IMR-90 (cell line): ENCODE data around the gene CWC27. TPM values are rescaled to one million over a fixed set of nuclear protein-coding genes. Genes with fewer than 3 reads are reported as not detected.

Experiments
- ATAC-seq: fragments of 200-7000 bp; cut with Tn5 transposase; 2 replicates; pipeline ENCODE4 v1.9.1; 2020; ENCODE audit warnings: low read depth, mild to moderate bottlenecking, moderate library complexity
- BruUV-seq: library from RNA; stranded (reverse); fragments of 400-500 nt; replicated peaks from 2 replicates; lab custom pipeline; 2021; lab: Mats Ljungman, UMichigan
- CTCF ChIA-PET: fragments of 300-600 bp; formaldehyde crosslinking; extraction: SDS; loops from one replicate; lab custom pipeline; 2021; ENCODE audit warnings: antibody characterized with exemption; lab: Yijun Ruan, JAX
- POLR2A ChIA-PET: fragments of 300-600 bp; sonication (Branson Sonifier 250); formaldehyde crosslinking; loops from one replicate; lab custom pipeline; 2022; ENCODE audit warnings: antibody characterized with exemption; ENCODE audit not compliant: unreplicated experiment; lab: Charles Lee
- DNase-seq: peaks from one replicate; pipeline ENCODE4 v3.0.0; 2013
- H2AFZ ChIP-seq: replicated peaks from 2 replicates; pipeline ENCODE3; 2013; ENCODE audit warnings: low read length, mild to moderate bottlenecking; ENCODE audit not compliant: poor library complexity
- H2AK5ac ChIP-seq: 2 replicates; pipeline ENCODE4 v1.6.1; 2013; ENCODE audit warnings: low read depth, low read length, inconsistent platforms
- H2AK9ac ChIP-seq: replicated peaks from 2 replicates; pipeline ENCODE3; 2013; ENCODE audit warnings: mild to moderate bottlenecking, low read depth, low read length, moderate library complexity; ENCODE audit not compliant: poor library complexity
- H2BK120ac ChIP-seq: 2 replicates; pipeline ENCODE4 v1.6.1; 2013; ENCODE audit warnings: low read depth, low read length, inconsistent platforms
- H2BK15ac ChIP-seq: 3 replicates; pipeline ENCODE4 v1.6.1; 2013; ENCODE audit warnings: low read depth, low read length, inconsistent platforms
- H2BK20ac ChIP-seq: 2 replicates; pipeline ENCODE4 v1.6.1; 2013; ENCODE audit warnings: low read depth, mild to moderate bottlenecking, inconsistent platforms, low read length, moderate library complexity
- H2BK5ac ChIP-seq: 2 replicates; pipeline ENCODE4 v1.6.1; 2013; ENCODE audit warnings: mild to moderate bottlenecking, low read depth, low read length, inconsistent platforms; ENCODE audit not compliant: poor library complexity, severe bottlenecking
- H3K14ac ChIP-seq: replicated peaks from 2 replicates; pipeline ENCODE4 v1.6.1; 2013; ENCODE audit warnings: low read depth, low read length, inconsistent platforms
- H3K18ac ChIP-seq: 2 replicates; pipeline ENCODE4 v1.6.1; 2013; ENCODE audit warnings: low read depth, low read length, control low read depth
- H3K23ac ChIP-seq: 2 replicates; pipeline ENCODE4 v1.6.1; 2013; ENCODE audit warnings: low read depth, low read length, inconsistent platforms
- H3K27ac ChIP-seq: 2 replicates; pipeline ENCODE4 v1.5.1; 2013; ENCODE audit warnings: mild to moderate bottlenecking, control low read depth, low read length; ENCODE audit not compliant: insufficient read depth
- H3K27me3 ChIP-seq: 2 replicates; pipeline ENCODE4 v1.6.1; 2013; ENCODE audit warnings: low read length; ENCODE audit not compliant: control insufficient read depth, insufficient read depth
- H3K36me3 ChIP-seq: 2 replicates; pipeline ENCODE4 v1.6.1; 2013; ENCODE audit warnings: low read length, mixed read lengths; ENCODE audit not compliant: control insufficient read depth, insufficient read depth
- H3K4ac ChIP-seq: 2 replicates; pipeline ENCODE4 v1.6.1; 2013; ENCODE audit warnings: low read depth, low read length, inconsistent platforms
- H3K4me1 ChIP-seq: 2 replicates; pipeline ENCODE4 v1.6.1; 2013; ENCODE audit warnings: low read length, mixed read lengths; ENCODE audit not compliant: control insufficient read depth, insufficient read depth
- H3K4me2 ChIP-seq: 2 replicates; pipeline ENCODE4 v1.6.1; 2013; ENCODE audit warnings: low read depth, mild to moderate bottlenecking, control low read depth, low read length, moderate library complexity
- H3K4me3 ChIP-seq: 2 replicates; pipeline ENCODE4 v1.5.1; 2013; ENCODE audit warnings: low read depth, mild to moderate bottlenecking, control low read depth, low read length, moderate library complexity; ENCODE audit not compliant: insufficient read depth
- H3K56ac ChIP-seq: 2 replicates; pipeline ENCODE4 v1.6.1; 2013; ENCODE audit warnings: low read length, inconsistent platforms; ENCODE audit not compliant: insufficient read depth; ENCODE audit errors: extremely low read depth
- H3K79me1 ChIP-seq, 2 experiments: 2 replicates each; pipeline ENCODE4 v1.6.1; 2013; ENCODE audit warnings: low read length in 2 of 2, inconsistent platforms in 1 of 2, low read depth in 1 of 2
- H3K9ac ChIP-seq: 2 replicates; pipeline ENCODE4 v1.6.1; 2013; ENCODE audit warnings: low read depth, low read length, control low read depth
- H3K9me1 ChIP-seq: 2 replicates; pipeline ENCODE4 v1.6.1; 2013; ENCODE audit warnings: low read length, inconsistent platforms; ENCODE audit not compliant: insufficient read depth
- H3K9me3 ChIP-seq: 2 replicates; pipeline ENCODE4 v1.6.1; 2013; ENCODE audit warnings: low read length; ENCODE audit not compliant: control insufficient read depth, insufficient read depth
- H4K20me1 ChIP-seq: 2 replicates; pipeline ENCODE4 v1.6.1; 2013; ENCODE audit warnings: low read length, inconsistent platforms; ENCODE audit not compliant: insufficient read depth
- H4K5ac ChIP-seq: 2 replicates; pipeline ENCODE4 v1.6.1; 2013; ENCODE audit warnings: mild to moderate bottlenecking, low read depth, low read length, control low read depth
- H4K8ac ChIP-seq, 2 experiments: 2 replicates each; pipeline ENCODE4 v1.6.1; 2013; ENCODE audit warnings: low read depth in 2 of 2, low read length in 2 of 2, control low read depth in 1 of 2, inconsistent platforms in 1 of 2
- H4K91ac ChIP-seq: 2 replicates; pipeline ENCODE4 v1.6.1; 2013; ENCODE audit warnings: low read depth, low read length, inconsistent platforms; ENCODE audit not compliant: insufficient read depth
- CHD1 ChIP-seq: IDR thresholded peaks from 2 replicates; pipeline ENCODE4 v1.6.1; 2012; ENCODE audit warnings: low read depth, low read length, improper control_type of control experiment
- MAFK ChIP-seq: IDR thresholded peaks from 2 replicates; pipeline ENCODE4 v1.6.1; 2012; ENCODE audit warnings: low read depth, low read length, improper control_type of control experiment
- MXI1 ChIP-seq: IDR thresholded peaks from 2 replicates; pipeline ENCODE4 v1.6.1; 2012; ENCODE audit warnings: low read depth, mild to moderate bottlenecking, low read length, moderate library complexity, borderline replicate concordance
- RCOR1 ChIP-seq: IDR thresholded peaks from 2 replicates; pipeline ENCODE4 v1.6.1; 2012; ENCODE audit warnings: mild to moderate bottlenecking, low read length, improper control_type of control experiment; ENCODE audit not compliant: insufficient replicate concordance
- RFX5 ChIP-seq: IDR thresholded peaks from 2 replicates; pipeline ENCODE4 v1.8.0; 2012; ENCODE audit warnings: low read depth, mild to moderate bottlenecking, low read length, moderate library complexity
- dilution Hi-C: fragments of 300-500 bp; cut with HindIII; formaldehyde crosslinking; loops from one replicate; pipeline ENCODE4 v1.14.3; 2018; ENCODE audit warnings: low sequenced_read_pairs; ENCODE audit not compliant: unreplicated experiment
- in situ Hi-C: fragments of 300-500 bp; cut with MboI; formaldehyde crosslinking; loops from 3 replicates; pipeline ENCODE4 v1.14.3; 2019; ENCODE audit warnings: low sequenced_read_pairs, inconsistent platforms, mixed read lengths
- intact Hi-C: fragments of 100-400 bp; cut with micrococcal nuclease; formaldehyde crosslinking; loops from 2 replicates; pipeline ENCODE4 v1.10.0; 2022
- polyA plus RNA-seq, 3 experiments: library from polyadenylated mRNA; depleted of rRNA; stranded (reverse); fragments of >200 nt; gene quantifications; 2 replicates each; pipeline ENCODE4 v1.2.3, GENCODE V29; 2012; ENCODE audit warnings: low replicate concordance in 1 of 3
- total RNA-seq: library from RNA; depleted of rRNA; stranded (reverse); fragments of >200 nt; gene quantifications from 2 replicates; pipeline ENCODE4 v1.2.3, GENCODE V29; 2012
- TF ChIP-seq, protein P1 (sequence below): fragments of 150-350 bp; IDR thresholded peaks from 2 replicates; pipeline ENCODE4 v1.6.1; 2016; ENCODE audit warnings: low read depth, mild to moderate bottlenecking, low read length, moderate library complexity, borderline replicate concordance
- TF ChIP-seq, protein P2 (sequence below): conservative IDR thresholded peaks from 2 replicates; pipeline ENCODE4 v1.5.1; 2012; ENCODE audit warnings: mild to moderate bottlenecking, low read depth, low read length, improper control_type of control experiment

CWC27 gene
- total and polyA plus RNA-seq, 2 of the 4 experiments (the other 2 are of a cell fraction): 13.3 to 17.1 TPM

DNA sequence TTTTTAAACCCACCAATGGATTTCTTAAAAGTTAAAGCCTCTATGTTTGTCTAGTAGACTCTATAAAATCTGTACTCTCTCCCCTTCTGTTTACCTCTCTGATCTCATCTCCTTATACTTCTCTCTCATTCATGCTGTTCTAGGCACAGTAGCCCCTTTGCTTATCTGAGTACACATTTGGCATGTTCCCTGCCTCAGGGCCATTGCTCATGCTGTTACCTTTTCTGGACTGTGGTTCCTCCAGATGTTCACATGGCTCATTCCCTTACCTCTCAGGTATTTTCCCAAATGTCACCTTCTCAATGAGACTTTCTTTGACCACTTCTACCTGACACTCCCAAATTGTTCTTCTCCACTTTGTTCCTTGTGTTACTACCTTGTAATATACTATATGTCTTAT is 176.1 kb downstream of the CWC27 start:
- no peak overlapping the region for H3K9ac ChIP-seq
- no peak overlapping the region for H2AFZ ChIP-seq
- no peak overlapping the region for H4K5ac ChIP-seq
- H2BK5ac ChIP-seq: no peak overlapping the region
- H3K23ac ChIP-seq: no peak overlapping the region
- H3K27ac ChIP-seq: no peak overlapping the region
- H3K9me3 ChIP-seq: no peaks in the 10 kb centered on the region
- in situ Hi-C loops: no loop called here
- intact Hi-C loops: no loop called here
- H3K4me3 ChIP-seq: no peak overlapping the region
- ChIA-PET CTCF (no interaction called here), POLR2A (no interaction called here)
- dilution Hi-C loops: no loop called here
- H4K91ac ChIP-seq: no peak overlapping the region
- H2AK5ac ChIP-seq: no peak overlapping the region
- no peak overlapping the region for H3K14ac ChIP-seq
- no peak for DNase-seq
- no peaks in the 10 kb centered on the region for H4K20me1 ChIP-seq
- peaks cover 0 to 3% of the 10 kb centered on the region in 2 experiments; a peak in 2 of 4 replicates for H3K79me1 ChIP-seq
- H3K56ac ChIP-seq: no peak overlapping the region
- H3K27me3 ChIP-seq: no peaks in the 10 kb centered on the region
- H2BK120ac ChIP-seq: no peak overlapping the region
- H2BK15ac ChIP-seq: no peak overlapping the region
- BruUV-seq: no TSS peak
- H4K8ac ChIP-seq: no peak overlapping the region
- H3K4ac ChIP-seq: no peak overlapping the region
- TF ChIP-seq, protein P1, sequence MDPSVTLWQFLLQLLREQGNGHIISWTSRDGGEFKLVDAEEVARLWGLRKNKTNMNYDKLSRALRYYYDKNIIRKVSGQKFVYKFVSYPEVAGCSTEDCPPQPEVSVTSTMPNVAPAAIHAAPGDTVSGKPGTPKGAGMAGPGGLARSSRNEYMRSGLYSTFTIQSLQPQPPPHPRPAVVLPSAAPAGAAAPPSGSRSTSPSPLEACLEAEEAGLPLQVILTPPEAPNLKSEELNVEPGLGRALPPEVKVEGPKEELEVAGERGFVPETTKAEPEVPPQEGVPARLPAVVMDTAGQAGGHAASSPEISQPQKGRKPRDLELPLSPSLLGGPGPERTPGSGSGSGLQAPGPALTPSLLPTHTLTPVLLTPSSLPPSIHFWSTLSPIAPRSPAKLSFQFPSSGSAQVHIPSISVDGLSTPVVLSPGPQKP: no peak
- TF ChIP-seq MXI1 (no peak), MAFK (no peak), RFX5 (no peak), RCOR1 (no peak), CHD1 (no peak)
- TF ChIP-seq, protein P2, sequence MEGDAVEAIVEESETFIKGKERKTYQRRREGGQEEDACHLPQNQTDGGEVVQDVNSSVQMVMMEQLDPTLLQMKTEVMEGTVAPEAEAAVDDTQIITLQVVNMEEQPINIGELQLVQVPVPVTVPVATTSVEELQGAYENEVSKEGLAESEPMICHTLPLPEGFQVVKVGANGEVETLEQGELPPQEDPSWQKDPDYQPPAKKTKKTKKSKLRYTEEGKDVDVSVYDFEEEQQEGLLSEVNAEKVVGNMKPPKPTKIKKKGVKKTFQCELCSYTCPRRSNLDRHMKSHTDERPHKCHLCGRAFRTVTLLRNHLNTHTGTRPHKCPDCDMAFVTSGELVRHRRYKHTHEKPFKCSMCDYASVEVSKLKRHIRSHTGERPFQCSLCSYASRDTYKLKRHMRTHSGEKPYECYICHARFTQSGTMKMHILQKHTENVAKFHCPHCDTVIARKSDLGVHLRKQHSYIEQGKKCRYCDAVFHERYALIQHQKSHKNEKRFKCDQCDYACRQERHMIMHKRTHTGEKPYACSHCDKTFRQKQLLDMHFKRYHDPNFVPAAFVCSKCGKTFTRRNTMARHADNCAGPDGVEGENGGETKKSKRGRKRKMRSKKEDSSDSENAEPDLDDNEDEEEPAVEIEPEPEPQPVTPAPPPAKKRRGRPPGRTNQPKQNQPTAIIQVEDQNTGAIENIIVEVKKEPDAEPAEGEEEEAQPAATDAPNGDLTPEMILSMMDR: no peak
- H3K4me2 ChIP-seq: no peak overlapping the region
- H3K4me1 ChIP-seq: peaks cover 6% of the 10 kb centered on the region
- no peak overlapping the region for H3K18ac ChIP-seq
- ATAC-seq: no peak
- no peak overlapping the region for H2AK9ac ChIP-seq
- H3K36me3 ChIP-seq: no peaks in the 10 kb centered on the region
- H3K9me1 ChIP-seq: no peaks in the 10 kb centered on the region
- no peak overlapping the region for H2BK20ac ChIP-seq
